Measurements from ENCODE around the gene GPC1.

DNA sequence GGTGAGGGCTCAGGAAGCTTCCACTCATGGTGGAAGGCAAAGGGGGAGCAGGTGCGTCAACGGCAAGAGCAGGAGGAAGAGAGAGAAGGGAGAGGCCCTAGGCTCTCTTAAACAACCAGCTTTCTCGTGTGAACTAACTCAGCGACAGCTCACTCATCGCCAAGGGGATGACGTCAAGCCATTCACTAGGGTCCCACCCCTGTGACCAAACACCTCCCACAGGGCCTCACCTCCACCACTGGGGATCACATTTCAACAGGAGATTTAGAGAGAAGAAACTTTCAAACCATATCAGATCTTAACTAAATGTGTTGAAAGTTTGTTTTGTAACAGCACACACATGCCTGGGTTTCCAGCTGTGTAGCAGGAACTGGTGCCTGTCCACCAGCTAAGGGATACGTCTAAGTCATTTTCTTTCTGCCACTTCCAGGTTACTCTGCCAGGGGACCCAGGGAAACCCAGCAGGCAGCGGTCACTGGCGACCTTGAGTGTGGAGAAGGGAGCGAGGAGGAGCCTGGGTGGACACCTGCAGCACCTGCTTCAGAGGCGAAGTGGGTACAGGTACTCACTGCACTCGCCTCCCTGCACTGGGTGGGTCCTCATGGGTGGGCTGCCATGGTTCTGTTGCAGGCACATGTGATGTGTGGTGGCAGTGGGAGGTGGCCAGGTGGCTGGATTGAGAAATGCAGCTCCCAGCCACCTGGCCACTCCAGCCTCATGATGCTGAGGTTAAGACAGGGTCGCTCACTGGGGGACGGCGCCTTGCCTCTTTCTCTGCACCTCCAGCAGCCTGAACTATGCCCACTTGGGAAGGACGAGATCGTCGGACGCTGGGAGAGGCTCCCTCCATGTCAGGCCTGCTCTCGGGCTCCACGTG, 8.4 kb upstream of the GPC1 start:
- TF ChIP-seq POLR2A (IDR thresholded peaks at IDR 0.05; ENCODE audit: low read length) (no peak), GATA1 (IDR thresholded peaks at IDR 0.05; ENCODE audit: low read depth, low read length) (no peak)

All from erythroblast (primary cell).